Fibroblast of peridontal ligament (primary cell): Measurements from ENCODE around the gene SLC6A8.

Source experiments
- DNase-seq: peaks from one replicate; pipeline ENCODE4 v3.0.0-alpha.2; 2010; ENCODE audit errors: extremely low read depth

SLC6A8 gene

DNA sequence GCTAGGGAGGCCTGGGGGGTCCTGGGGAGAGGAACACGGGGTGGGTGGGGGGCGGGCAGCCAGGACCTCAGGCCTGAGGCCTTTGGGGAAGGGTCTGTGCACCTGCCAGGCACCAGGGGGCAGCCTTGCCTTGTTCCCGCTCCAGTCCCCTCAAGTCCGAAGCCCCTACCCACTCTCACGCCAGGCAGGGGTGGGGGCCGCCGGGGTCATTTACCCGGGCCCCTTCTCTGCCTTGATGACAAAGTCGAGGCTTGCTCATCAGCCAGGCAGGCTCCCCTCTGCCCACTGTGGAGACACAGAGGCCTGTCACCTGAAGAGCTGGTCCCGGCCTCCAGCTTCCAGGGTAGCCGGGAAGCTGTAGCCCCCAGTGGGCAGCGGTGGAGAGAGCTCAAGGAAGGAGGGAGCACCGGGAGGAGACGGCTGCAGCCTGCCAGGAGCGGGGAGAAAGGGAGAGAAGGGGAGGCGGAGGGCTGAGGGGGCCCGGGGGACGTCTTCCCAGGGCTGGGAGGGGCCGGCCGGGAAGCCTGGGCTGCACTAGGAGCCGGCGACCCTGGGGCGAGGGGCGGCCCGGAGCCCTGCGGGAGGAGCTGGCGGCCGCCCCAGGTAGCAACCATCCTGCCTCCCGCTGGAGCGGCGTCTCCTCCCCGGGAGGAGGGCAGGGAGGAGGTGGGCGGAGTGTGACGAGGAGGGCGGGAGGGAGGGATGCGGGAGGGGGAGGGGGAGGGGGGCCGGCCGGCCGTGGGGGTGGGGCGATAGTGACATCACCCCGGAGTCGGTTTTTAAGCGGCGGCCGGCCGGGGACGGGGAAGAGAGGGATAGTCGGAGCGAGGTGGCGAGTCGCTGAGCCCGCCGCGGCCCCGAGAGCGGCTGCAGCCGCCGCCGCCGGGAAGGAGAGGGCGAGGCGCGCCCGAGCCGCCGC lies at the start of gene SLC6A8:
TSS of gene SLC6A8 (plus strand) at position 806 of the 919 bp plus-strand sequence. CDS start 649 bp downstream, outside the sequence.
- DNase-seq: peak; percentile 24

DNA sequence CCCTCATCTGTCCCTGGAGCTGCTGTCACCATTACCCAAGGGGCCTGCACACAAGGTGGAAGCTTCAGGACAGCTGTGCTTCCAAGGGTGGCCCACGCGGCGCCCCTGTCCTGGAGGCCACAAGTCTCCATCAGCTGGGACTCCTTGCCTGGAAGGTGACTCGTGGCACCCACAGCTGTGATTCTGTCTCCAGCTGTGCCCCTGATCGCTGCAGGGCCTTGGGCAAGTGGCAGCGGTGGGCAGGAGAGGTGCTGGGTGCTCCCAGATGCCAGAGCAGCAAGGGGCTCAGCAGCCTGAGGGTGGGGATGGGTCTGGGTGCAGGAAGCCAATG lies 49.7 kb upstream of the SLC6A8 start:
- DNase-seq: no peak

DNA sequence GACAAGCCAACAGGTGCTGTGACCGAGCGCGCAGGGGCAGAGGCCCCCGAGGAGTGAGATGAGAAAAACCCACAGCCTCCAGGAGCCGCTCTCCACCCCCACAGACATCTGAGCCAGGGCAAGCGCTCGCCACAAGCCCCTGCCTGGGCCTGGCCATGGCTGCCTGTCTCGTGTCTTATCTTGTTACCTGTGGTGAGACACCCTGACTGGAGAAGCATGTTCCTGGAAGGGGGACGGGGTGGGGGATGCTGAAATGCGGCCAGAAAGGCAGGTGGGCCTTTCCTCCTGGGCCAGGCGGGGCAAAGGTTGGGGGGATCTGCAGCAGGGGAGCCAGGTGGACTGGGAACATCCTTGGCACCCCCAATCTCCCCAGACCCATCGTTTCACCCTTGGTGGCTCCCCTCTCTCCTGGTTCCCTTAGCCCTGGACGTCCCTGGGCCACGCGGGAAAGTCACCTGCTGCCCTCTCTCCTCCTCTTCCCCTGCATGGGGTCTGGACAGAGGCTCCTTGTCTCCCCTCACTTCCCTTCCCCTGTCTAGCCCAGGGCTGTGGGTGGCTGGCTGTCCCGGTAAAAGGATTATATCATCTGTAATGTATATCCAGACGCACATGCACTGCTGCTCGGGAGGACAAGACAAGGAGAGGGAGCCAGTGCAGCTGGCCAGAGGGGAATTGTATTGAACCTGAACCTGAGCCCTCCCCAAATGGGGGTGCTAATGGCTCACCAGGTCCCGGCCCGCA lies 49.1 kb upstream of the SLC6A8 start:
- no peak for DNase-seq

DNA sequence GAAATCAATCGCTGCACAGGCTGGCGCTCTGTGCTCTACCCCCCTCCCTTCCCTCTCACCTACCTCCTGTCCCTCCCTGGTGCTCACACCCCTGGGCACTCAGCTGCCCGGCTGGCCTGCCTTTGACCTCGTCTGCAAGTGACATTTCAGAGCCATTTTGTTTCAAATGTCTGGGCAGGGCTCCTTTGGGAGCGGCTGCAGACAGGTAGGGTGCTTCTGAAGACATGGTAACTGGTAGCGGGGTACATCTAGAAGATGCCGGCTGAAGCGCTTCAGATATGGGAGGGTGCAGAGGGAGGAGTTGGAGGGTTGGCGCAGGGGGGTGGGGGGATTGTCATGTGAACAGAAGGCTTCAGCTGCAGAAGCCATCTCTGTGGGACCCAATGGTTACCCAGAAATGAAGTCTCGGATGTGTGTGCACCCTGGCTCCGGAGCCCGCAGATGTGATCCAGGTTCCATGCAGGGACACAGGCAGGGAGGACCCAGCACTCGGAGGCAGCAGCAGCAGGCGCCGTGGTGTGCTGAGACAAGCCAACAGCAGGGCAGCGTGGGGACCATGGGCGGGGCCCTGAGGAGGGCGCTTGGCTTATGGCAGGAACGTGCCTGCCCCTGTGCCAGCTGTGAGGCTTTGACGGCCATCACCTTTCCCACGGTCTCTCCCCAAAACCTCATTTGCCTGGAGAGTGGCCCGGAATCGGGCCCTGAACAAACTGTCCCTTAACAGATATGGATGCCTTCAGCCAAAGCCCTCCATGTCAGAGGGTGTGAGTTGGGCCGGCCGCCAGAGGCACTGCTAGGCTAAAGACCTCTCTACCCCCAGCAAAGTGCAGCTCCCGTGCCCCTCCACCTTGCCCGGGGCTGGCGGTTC lies 48.3 kb upstream of the SLC6A8 start:
- no peak for DNase-seq

DNA sequence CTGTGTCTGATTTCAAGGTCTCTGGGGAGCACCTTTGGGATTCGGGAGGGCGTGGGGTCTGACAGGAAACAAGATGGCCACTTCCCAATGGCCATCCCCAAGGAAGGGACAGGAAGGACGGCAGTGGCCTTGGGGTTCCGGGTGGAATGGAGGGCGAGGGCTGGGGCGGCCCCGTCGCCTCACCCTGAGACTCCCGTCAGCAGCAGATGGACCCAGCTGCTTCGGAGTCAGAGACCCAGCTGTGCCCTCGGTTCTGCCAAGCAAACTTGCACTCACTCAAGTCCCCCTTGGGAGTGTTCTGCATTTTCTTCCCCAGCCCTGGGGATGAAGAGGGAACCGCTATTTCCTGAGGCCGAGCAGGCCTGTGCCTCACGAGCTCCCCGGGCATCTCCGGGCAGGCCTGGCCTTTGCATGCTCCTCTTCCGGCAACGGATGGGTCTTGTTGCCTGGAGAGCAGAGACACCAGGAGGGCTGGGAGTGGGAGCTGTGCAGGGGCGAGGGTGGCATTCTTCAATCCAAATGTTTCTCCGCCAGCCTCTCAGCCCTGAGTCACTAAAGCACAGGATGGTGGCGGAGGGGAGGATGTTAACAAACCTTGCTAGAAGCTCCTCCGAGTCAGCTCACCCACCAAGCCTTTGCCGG lies 47.6 kb upstream of the SLC6A8 start:
- no peak for DNase-seq

DNA sequence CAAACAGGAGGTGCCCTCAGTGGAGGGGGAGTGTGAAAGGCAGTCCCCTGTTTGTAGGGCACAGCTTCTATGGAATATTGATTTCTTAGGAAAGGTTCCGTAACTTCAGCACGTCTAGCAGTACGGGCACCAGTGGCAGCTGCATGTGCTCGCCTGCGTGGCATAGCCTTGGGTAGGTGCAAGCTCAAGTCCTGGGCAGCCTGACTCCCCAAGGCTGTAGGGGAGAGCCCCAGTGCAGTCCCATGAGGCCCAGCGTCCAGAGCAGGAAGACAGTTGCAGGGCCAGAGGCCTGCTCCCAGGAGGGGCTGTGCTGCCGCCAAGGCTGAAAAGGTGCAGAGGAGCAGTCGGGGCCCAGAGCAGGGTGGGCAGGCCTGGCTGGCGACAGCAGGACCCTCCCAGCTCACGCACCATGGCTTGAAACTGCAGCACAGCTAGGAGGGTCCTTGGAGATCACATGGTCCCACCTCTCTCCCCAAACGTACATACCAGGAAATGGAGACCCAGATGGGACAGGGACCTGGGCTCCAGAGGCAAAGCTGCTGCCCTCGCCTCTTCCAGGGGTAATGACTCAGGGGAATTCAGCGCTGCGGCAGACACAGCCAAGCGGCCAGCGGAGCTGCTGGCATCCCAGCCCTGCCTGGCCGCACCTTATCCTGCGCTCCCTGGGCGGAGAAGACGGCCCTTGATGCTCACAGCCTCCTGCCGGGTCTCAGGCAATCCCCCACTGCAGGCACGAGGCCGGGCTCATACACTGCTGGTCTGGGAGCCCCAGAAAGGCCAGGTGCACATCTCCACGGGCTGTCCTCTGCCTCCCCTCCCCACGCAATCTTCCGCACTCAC lies 46.8 kb upstream of the SLC6A8 start:
- no peak for DNase-seq

DNA sequence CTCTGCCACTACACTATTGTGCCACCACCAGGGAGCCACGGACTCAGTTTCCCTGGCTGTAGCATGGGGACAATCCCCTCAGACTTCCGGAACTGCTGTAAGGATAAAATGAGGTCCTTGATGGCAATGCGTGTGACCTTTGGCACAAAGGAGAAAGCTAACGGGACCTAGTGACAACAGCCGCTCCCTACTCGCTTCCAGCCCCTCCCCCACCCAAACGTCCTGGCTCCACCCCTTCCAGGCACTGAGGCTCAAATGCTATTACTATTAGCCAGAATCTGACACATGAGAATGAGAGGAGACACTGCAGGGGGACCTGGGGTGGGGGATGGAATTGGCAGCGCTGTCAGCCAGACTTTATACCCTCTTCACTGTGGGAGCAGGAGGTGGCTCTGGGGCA lies 46.1 kb upstream of the SLC6A8 start:
- no peak for DNase-seq

DNA sequence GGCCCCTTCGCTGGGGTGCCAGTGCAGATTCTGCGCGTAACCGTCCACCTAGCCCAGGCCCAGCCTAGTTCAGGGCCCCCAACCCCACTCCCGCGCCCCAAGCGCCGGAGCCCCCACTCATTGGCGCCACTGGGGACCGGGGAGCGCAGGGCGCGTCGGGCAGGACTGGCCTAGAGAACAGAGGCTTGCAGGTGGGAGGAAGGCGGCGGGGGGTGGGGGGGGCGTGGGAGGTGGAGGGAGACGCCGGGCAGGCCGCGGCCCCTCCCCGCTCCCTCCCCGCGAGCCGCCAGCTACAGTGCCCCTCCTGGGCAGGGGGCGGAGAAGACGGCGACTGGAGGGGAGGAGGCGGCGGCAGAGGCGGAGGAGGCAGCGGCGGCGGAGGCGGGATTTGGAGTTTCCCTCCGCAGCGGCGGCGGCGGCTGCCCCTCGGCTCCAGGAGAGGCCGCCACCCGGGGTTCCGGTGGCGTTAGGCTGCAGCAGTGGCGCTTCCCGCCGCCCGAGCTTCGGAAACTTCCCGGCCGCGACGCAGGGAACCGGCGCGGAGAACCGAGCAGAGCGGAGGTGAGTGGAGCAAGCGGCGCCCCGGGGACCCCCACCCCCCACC lies 45.6 kb upstream of the SLC6A8 start:
- DNase-seq: no peak

DNA sequence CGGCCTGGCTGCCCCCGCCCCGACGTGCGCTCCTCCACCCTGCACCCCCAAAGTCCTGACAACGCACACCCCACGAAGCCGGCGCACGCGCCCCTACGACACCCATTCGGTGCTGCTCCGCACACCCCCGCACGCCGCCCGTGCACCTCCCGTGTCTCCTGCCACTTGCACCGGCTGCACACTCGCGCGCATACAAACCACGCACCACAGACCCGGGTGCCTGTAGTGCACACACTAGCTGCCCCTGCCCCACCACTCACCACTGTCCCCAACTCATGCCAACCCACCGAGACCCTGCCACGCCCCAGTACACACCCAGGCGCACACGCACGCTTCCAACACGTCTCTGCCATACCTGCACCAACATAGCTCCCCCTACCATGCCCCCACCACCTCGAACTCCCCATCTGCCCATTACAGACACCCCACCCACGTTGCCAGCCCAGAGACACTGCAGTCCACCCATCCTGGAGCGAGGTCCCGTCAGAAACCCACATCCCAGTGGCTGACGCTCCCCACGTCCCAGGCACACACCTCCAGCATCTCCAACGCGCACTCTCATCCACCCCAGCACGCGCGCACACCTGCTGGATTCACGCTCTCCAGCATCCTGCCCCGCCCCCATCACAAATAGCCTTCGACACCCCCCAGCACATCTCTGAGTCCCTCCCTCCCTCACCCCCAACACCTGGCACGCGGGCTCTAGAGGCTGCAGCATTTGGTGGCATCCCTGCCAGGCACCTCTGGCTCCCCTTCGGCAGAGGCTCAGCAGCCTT lies 44.9 kb upstream of the SLC6A8 start:
- DNase-seq: no peak

DNA sequence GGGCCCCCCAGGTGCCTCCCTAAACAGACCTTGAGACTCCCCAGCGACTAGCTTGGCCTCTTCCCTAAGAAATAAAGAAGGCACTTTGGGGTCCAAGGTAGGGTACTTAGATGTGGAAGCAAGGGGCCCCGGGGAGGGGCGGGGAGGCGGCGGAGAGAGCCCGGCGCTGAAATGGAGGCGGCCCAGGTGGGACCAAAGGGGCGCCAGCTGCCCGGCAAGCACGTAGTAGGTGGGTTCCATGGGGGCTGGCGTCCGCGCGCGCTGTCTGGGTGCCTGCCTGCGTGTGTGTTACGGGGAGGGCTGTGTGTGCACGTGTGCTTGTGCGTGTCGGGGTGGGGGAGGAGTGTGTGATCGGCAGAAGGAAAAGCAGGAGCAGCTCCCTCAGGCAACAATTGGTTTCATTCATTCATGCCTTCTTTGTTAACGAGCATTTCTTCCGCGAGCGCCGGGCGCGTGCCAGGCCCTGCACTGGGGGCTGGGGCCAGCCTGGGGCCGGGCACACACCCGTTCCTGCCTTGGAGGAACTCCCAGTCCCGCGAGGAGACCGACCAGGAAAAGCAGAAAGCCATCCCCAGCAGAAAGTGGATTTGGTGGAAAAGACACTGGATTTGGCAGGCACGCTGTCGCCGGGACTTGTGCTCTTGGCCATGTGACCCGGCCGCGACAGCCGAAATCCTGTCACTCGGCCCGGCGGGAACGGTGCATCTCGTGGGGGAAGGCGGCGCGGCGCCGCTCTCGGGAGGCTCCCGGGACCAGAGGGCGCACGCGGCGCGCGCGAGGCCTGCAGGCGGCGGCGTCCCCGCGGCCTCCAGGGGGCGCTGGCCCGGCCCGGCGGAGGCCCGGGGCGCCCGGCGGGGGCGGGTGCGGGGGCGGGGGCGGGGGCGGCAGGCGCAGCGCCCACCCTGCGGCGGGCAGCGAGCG lies 44.0 kb upstream of the SLC6A8 start:
- no peak for DNase-seq

DNA sequence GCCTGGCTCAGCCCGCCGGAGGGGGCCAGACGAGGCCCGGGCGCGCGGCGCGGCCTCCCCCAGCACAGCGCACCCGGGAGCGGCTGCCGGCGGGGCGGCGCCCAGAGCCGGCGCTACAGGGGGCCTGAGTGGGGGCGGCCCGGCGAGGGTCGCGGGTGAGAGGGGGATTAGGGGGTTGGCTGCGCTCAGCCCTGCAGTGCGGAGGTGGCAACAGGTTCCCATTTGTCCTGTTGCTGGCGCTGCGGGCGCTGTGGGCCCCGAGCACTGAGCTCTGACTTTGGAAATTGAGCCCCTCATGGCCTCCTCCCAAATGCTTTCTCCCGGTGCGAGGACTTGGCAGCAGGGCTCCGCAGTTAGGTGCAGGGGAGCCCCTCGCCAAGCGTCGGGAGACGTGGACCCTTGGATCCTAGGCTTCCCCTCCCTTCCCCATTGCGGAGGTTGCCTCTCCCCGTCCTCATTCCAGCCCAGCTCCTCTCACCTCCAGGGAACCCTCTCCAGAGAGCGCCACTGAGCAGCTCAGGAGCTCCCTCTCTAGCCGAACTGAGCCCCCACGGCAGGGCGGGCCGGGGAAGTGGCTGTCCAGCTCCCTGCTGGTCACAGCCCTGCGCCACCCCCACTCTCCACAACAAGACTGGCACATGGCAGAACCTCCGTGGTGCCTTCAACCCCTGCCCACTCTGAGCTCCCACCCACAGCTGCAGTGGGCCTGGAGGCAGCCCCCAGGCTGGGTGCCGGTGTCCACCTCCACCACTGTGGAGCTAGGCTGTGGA lies 43.2 kb upstream of the SLC6A8 start:
- DNase-seq: no peak

DNA sequence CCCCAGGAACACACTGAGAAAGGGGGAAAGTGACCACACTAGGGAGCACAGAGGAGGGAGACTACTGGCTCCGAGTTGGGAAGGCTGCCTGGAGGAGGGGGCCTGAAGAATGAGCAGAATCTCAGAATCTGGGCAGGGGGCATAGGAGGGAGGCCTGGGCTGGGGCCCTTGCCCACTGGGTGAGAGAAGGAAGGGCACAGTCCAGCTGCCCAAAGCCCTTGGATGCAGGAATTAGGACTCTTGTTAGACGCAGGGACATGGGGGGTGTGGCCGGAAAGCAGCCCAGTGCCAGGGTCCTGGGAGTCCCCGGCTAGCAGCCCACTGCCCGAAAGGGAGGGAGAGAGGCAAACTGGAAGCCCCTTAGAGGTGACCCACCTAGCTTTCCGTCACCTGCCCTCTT lies 42.6 kb upstream of the SLC6A8 start:
- no peak for DNase-seq

DNA sequence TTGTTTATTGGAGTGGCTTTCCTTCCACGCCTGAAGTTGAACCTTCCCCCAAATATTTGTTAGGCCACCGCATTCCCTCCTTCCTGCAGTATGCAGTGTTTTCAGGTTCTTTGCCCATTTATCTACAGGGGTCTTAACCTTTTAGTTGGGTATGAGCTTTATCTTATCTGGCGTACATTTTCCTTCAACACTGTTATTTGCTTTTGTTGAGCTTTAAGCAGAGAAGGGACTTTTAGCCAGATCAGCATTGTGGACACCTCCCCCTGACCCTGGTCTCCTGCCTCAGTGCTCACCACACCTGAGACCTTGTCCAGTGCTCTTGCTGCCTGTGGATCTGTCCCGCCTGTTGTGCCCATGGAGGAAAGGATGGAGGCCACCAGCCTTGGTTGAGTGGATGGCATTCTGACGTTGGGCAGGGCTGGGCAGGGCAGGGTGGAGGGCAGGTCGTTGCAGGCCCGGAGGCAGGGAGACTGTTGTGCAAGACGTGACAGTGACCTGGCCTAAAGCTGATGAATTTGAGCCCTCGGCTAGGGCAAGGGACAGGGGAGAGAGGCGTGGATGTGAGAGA lies 41.7 kb upstream of the SLC6A8 start:
- DNase-seq: no peak

DNA sequence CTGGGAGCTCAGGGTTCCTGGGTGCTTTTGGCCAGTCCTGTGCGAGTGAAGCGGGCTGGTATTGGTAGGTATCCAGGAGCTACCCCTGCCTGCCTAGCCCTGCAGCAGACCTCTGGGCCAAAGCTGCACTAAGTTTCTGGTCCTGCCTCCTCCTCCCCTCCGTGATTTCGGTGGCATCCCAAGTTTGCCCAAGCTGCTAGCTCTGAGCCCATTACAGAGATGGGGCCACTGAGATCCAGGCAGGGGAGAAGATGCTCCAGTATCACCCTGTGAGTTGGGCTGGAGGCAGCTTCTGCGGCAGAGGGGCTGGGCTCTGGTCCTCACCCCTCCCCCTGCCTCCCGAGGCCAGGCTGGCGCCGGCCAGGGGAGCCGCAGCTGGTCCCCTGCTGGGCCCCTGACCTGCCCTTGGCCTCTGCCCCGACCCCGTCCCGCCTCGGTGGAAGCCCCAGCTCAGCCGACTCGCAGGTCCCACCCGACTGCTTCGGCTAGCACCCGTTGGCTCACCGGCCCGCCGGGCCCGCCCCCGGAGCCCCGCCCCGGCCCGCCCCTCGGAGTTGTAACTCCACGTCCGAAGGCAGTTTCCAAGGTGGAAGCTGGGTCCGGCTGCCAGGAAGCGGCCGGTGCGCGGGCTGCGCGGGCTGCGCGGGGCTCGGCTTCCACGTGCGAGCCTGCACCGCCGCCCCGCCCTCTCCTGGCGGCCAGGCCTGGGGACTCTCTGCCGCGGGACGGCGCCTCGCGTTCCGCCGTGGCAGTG lies 40.9 kb upstream of the SLC6A8 start, which contains the start of gene DUSP9:
TSS of gene DUSP9 (plus strand) at position 584 of the 754 bp plus-strand sequence. CDS start 751 bp downstream, outside the sequence.
- no peak for DNase-seq

DNA sequence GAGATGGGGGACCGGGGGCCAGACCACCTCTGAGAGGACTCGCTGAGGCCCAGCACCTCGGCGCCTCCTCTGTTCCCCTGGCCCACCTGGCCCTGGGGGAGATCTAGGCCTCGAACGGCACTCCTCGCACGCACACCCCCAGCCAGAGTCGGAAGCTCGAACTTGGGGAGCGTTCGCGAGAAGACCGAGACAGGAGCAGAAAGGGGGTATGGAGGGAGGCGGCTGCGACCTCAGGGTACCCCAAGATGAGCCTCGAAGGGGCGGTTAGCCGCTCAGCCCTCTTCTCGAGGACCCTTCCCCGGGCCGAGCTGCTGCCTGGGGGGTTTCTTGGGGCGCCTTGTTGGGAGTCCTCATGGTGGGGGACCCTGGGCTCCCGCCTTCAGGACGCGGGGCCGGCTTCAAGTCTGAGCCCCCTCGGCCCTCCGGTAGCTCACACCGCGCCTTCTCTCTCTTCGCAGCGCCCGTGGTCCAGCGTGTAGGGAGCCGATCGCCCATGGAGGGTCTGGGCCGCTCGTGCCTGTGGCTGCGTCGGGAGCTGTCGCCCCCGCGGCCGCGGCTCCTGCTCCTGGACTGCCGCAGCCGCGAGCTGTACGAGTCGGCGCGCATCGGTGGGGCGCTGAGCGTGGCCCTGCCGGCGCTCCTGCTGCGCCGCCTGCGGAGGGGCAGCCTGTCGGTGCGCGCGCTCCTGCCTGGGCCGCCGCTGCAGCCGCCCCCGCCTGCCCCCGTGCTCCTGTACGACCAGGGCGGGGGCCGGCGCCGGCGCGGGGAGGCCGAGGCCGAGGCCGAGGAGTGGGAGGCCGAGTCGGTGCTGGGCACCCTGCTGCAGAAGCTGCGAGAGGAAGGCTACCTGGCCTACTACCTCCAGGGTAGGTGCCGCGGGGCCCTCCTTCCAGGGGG lies 40.0 kb upstream of the SLC6A8 start:
- DNase-seq: no peak
